Panc1 (cell line): ENCODE data around the gene PSMD8. TPM values are rescaled to one million over a fixed set of nuclear protein-coding genes. Genes with fewer than 3 reads are reported as not detected.

Experiments
- ATAC-seq: fragments of 200-7000 bp; cut with Tn5 transposase; 2 replicates; pipeline ENCODE4 v1.9.1; 2020; ENCODE audit warnings: mild to moderate bottlenecking, moderate library complexity
- BruUV-seq: library from RNA; stranded (reverse); fragments of 400-500 nt; replicated peaks from 2 replicates; lab custom pipeline; 2021; lab: Mats Ljungman, UMichigan
- CTCF ChIA-PET: fragments of 300-600 bp; sonication (Branson Sonifier 250); formaldehyde crosslinking; loops from one replicate; lab custom pipeline; 2022; ENCODE audit warnings: antibody characterized with exemption; lab: Charles Lee
- POLR2A ChIA-PET: fragments of 300-600 bp; sonication (Branson Sonifier 250); formaldehyde crosslinking; loops from one replicate; lab custom pipeline; 2022; ENCODE audit warnings: antibody characterized with exemption; lab: Charles Lee
- DNase-seq: peaks from one replicate; pipeline ENCODE4 v3.0.0-alpha.2; 2010; ENCODE audit warnings: low read depth, low spot score
- H3K27ac ChIP-seq: 2 replicates; pipeline ENCODE4 v1.5.1; 2011; ENCODE audit warnings: mild to moderate bottlenecking, low read length, inconsistent platforms
- H3K27me3 ChIP-seq: fragments of 200-500 bp; sonication (Bioruptor generic); 2 replicates; pipeline ENCODE4 v1.6.0; 2014; ENCODE audit warnings: low read length, inconsistent platforms; ENCODE audit not compliant: control insufficient read depth, insufficient read depth
- H3K36me3 ChIP-seq: fragments of 200-500 bp; sonication (Bioruptor generic); 2 replicates; pipeline ENCODE4 v1.5.1; 2014; ENCODE audit warnings: inconsistent platforms, mild to moderate bottlenecking, low read length, moderate library complexity; ENCODE audit not compliant: control insufficient read depth, insufficient read depth
- H3K4me1 ChIP-seq: 2 replicates; pipeline ENCODE4 v1.5.1; 2011; ENCODE audit warnings: inconsistent platforms, mild to moderate bottlenecking, low read length, moderate library complexity; ENCODE audit not compliant: control insufficient read depth, insufficient read depth
- H3K4me3 ChIP-seq, 2 experiments: 2 replicates each; pipeline ENCODE4 v1.5.1; 2011 to 2012; ENCODE audit warnings: low read depth in 2 of 2, low read length in 2 of 2, mild to moderate bottlenecking in 2 of 2, inconsistent platforms in 1 of 2, moderate library complexity in 1 of 2
- H3K9me3 ChIP-seq: fragments of 200-500 bp; sonication (Bioruptor generic); 2 replicates; pipeline ENCODE4 v1.5.1; 2014; ENCODE audit warnings: low read depth, mild to moderate bottlenecking, inconsistent platforms, low read length, moderate library complexity; ENCODE audit not compliant: control insufficient read depth, insufficient read depth
- POLR2AphosphoS5 ChIP-seq: IDR thresholded peaks from 2 replicates; pipeline ENCODE4 v1.6.1; 2012; ENCODE audit warnings: mild to moderate bottlenecking, low read depth, low read length, moderate library complexity
- SIN3A ChIP-seq: IDR thresholded peaks from 2 replicates; pipeline ENCODE4 v1.6.1; 2012; ENCODE audit warnings: low read depth, mild to moderate bottlenecking, low read length, moderate library complexity, borderline replicate concordance; ENCODE audit not compliant: insufficient read depth
- TCF7L2 ChIP-seq: IDR thresholded peaks from 2 replicates; pipeline ENCODE4 v1.6.1; 2011; ENCODE audit warnings: mild to moderate bottlenecking, low read depth, low read length, inconsistent platforms
- in situ Hi-C: cut with HindIII; loops from 2 replicates; pipeline ENCODE4 v1.10.0; 2016; ENCODE audit warnings: low sequenced_read_pairs, low pct_unique_long_range_greater_than_20kb
- intact Hi-C: fragments of 100-400 bp; cut with micrococcal nuclease; formaldehyde crosslinking; loops from one replicate; pipeline ENCODE4 v1.10.0; 2022; ENCODE audit not compliant: unreplicated experiment
- total RNA-seq: library from RNA; stranded (reverse); gene quantifications from one replicate; pipeline ENCODE4 v1.2.1, GENCODE V29; 2021; ENCODE audit not compliant: unreplicated experiment
- TF ChIP-seq, protein P1 (sequence below), 2 experiments: IDR thresholded peaks; 2 replicates each; pipeline ENCODE4 v1.6.1; 2011 to 2012; ENCODE audit warnings: low read depth in 2 of 2, control low read depth in 1 of 2, low read length in 1 of 2, mild to moderate bottlenecking in 1 of 2, moderate library complexity in 1 of 2; ENCODE audit not compliant: insufficient read depth in 1 of 2
- TF ChIP-seq, protein P2 (sequence below): fragments of 450-650 bp; IDR thresholded peaks from 2 replicates; pipeline ENCODE4 v1.5.1; 2017; ENCODE audit warnings: mild to moderate bottlenecking

The PSMD8 gene
- total RNA-seq, 1 experiment from 2014 or later: 388 TPM

DNA sequence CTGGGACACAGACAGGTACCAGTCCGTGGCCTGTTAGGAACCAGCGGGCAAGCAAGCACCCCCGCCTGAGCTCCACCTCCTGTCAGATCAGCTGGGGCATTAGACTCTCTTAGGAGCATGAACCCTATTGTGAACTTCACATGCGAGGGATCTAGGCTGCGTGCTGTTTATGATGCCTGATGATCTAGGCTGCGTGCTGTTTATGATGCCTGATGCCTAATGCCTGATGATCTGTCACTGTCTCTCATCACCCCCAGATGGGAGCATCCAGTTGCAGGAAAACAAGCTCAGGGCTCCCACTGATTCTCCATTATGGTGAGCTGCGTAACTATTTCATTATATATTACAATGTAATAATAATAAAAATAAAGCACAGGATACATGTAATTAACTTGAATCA is 48.1 kb downstream of the PSMD8 start:
- H3K27me3 ChIP-seq: no peaks in the 10 kb centered on the region
- intact Hi-C loops (no loop called here), in situ Hi-C loops (no loop called here)
- no peaks in the 10 kb centered on the region for H3K4me1 ChIP-seq
- DNase-seq: no peak
- ATAC-seq: no peak
- POLR2A ChIA-PET: no interaction called here
- H3K27ac ChIP-seq: no peak overlapping the region
- BruUV-seq: no TSS peak
- no peaks in the 10 kb centered on the region for H3K9me3 ChIP-seq
- H3K4me3 ChIP-seq: no peak overlapping the region
- no peaks in the 10 kb centered on the region for H3K36me3 ChIP-seq
- TF ChIP-seq, protein P1, sequence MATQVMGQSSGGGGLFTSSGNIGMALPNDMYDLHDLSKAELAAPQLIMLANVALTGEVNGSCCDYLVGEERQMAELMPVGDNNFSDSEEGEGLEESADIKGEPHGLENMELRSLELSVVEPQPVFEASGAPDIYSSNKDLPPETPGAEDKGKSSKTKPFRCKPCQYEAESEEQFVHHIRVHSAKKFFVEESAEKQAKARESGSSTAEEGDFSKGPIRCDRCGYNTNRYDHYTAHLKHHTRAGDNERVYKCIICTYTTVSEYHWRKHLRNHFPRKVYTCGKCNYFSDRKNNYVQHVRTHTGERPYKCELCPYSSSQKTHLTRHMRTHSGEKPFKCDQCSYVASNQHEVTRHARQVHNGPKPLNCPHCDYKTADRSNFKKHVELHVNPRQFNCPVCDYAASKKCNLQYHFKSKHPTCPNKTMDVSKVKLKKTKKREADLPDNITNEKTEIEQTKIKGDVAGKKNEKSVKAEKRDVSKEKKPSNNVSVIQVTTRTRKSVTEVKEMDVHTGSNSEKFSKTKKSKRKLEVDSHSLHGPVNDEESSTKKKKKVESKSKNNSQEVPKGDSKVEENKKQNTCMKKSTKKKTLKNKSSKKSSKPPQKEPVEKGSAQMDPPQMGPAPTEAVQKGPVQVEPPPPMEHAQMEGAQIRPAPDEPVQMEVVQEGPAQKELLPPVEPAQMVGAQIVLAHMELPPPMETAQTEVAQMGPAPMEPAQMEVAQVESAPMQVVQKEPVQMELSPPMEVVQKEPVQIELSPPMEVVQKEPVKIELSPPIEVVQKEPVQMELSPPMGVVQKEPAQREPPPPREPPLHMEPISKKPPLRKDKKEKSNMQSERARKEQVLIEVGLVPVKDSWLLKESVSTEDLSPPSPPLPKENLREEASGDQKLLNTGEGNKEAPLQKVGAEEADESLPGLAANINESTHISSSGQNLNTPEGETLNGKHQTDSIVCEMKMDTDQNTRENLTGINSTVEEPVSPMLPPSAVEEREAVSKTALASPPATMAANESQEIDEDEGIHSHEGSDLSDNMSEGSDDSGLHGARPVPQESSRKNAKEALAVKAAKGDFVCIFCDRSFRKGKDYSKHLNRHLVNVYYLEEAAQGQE (IDR thresholded peaks at IDR 0.05; ENCODE audit: insufficient read depth in 1 of 2, low read depth in 2 of 2, low read length in 1 of 2): no peak
- TF ChIP-seq TCF7L2 (no peak), SIN3A (no peak), POLR2AphosphoS5 (no peak)
- TF ChIP-seq, protein P2, sequence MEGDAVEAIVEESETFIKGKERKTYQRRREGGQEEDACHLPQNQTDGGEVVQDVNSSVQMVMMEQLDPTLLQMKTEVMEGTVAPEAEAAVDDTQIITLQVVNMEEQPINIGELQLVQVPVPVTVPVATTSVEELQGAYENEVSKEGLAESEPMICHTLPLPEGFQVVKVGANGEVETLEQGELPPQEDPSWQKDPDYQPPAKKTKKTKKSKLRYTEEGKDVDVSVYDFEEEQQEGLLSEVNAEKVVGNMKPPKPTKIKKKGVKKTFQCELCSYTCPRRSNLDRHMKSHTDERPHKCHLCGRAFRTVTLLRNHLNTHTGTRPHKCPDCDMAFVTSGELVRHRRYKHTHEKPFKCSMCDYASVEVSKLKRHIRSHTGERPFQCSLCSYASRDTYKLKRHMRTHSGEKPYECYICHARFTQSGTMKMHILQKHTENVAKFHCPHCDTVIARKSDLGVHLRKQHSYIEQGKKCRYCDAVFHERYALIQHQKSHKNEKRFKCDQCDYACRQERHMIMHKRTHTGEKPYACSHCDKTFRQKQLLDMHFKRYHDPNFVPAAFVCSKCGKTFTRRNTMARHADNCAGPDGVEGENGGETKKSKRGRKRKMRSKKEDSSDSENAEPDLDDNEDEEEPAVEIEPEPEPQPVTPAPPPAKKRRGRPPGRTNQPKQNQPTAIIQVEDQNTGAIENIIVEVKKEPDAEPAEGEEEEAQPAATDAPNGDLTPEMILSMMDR: no peak
- CTCF ChIA-PET: no interaction called here

DNA sequence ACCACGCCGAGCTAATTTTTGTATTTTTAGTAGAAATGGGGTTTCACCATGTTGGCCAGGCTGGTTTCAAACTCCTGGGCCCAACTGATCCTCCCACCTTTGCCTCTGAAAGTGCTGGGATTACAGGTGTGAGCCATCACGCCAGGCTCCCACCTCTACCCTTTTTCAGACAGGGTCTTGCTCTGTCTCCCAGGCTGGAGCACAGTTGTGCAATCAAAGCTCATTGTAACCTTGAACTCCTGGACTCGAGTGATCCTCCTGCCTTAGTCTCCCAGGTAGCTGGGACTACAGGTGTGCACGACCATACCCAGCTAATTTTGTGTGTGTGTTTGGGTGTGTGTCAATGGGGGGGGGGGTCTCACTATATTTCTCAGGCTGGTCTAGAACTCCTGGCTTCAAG is 49.9 kb downstream of the PSMD8 start:
- ChIA-PET POLR2A (no interaction called here), CTCF (interaction anchor here (1.3 kb wide), 1 partner anchor 55 kb away, joined by 3 read pairs; no protein-coding TSS in a partner anchor)
- Histone ChIP-seq H3K4me3 (no peak overlapping the region), H3K27ac (no peak overlapping the region), H3K9me3 (no peaks in the 10 kb centered on the region), H3K36me3 (no peaks in the 10 kb centered on the region), H3K4me1 (no peaks in the 10 kb centered on the region), H3K27me3 (no peaks in the 10 kb centered on the region)
- intact Hi-C loops (no loop called here), in situ Hi-C loops (no loop called here)
- ATAC-seq (no peak), DNase-seq (no peak)
- BruUV-seq: no TSS peak
- TF ChIP-seq SIN3A: no peak
- TF ChIP-seq POLR2AphosphoS5: no peak
- TF ChIP-seq TCF7L2: no peak
- TF ChIP-seq, protein P2: no peak
- TF ChIP-seq, protein P1 (IDR thresholded peaks at IDR 0.05; ENCODE audit: insufficient read depth in 1 of 2, low read depth in 2 of 2, low read length in 1 of 2): no peak
